Effector CD8-positive, alpha-beta T cell (primary cell): ENCODE data around the gene GRM7.

Source experiments
- DNase-seq: peaks from one replicate; lab custom pipeline; 2025; lab: John Stamatoyannopoulos, UW

Gene GRM7

DNA sequence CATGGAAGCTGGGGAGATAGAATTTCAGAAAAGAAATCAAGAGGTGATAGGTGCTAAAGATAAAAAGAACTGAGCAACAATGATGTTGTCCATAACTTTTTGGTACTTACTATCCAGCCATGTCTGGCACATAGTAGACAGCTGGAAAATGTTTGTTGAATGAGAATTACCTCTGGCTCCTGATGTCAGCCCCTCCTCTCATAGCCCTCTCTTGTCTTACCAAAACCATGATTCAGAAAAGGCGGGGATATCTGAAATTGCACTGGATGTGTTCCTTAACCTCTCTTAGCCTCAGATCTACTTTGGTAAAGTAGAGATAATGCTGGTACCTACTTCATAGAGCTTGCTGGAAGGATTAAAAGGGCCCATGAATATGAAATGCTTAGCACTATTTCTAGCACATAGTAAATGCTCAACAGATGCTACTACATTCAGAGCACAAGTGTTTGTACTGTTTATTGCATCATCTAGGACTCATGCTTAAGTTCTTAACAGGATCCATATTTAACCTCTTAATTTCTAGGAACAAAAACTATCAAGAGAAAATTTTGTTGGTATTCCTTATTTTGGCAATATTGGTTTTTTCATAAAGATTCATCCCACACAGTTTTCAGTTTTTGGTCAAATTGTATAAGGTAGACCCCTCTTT is 859.9 kb downstream of the GRM7 start:
- DNase-seq = no peak

DNA sequence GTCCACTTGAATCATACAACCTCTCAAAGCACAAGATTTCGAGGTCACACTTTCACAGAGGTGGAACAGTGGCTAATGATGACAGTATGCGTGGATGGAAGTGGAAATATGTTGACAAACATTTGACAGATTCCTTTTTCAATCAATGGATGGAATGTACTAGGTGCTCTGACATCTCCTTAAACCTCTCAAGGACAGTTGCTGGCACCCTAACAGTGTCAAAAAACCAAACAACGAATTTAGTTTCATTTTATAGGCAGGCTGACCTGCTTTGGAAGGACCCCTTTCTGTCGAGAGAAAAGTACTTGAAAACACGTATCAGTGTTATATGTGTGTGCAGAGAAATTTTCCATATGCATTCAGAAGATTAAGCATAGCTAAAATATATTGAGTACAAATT is 861.0 kb downstream of the GRM7 start:
- no peak for DNase-seq

DNA sequence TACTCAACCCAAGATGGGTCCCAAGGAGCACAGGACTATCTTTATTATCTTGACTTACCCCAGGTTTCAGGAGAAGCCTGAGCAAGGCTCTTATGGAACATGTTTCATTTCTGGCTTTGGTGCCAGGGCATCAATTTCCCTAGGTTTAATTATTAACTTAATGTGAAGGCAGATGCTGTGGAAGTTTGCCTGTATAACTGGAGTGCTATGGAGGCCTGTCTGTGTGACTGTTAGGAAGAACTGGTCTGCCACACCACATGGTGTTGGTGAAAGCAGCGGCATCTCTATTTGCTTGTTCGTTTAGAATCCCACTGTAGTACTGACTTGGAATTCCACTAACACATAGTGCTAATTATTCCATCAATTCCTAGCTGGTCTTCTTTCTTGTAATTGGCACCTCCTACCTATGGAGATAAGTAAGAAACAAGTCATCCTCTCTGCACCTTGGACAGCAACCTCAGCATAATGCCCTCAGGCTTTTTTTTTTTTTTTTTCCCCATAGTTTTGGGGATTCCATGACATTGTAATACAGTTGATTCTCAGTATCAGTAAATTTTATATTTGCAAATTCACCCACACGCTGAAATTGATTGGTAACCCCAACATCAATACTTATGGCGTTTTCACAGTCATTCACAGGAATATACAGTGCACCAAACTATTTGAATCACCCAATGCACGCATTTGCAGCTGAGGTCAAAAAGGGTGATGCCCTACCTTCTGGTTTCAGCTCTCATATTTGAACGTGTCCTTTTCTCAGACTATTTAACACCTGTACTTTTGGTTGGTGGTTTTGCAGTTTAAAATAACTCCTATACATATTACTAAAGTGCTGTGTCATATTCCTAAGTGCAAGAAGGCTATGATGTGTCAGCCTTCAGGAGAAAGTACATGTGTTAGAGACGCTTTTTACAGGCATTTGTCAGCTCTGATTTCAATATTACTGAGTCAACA is 867.9 kb downstream of the GRM7 start:
- DNase-seq = no peak

DNA sequence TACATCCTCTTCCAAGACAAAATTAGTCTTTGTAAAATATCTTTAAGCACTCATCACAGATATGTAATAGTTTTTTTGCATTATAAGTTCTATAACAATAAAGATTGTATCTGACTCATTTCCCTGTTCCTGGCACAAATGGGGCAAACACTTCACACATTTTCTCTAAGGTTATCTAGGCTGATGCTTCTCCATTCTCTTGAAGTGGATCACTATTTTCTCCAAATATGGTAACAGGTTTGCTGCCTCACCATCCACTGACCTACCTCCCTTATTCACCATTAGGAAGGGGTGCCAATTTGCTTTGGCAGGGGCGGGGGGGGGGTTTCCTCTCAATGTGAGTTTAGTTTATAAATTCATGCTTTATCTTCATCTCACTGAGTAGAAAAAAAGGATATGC is 873.0 kb downstream of the GRM7 start:
- DNase-seq = no peak

DNA sequence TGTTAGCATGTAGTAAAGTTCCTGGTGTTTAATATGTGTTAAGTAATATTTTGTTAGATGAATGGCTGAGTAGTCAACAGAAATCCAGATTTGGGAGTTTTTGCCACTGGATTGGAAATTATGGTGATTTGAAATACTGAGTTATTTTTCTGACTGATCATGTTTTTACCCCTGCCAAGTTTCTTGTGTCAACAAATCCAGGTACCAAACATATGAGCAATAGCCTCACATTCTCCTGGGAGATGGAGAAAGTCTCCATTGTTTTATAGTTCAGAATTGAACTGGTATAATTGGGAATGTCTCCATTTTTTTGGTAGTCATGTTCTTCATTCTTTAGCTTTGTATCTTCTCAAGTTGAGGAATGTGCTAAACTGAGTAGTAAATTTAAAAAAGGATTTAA is 873.5 kb downstream of the GRM7 start:
- no peak for DNase-seq

DNA sequence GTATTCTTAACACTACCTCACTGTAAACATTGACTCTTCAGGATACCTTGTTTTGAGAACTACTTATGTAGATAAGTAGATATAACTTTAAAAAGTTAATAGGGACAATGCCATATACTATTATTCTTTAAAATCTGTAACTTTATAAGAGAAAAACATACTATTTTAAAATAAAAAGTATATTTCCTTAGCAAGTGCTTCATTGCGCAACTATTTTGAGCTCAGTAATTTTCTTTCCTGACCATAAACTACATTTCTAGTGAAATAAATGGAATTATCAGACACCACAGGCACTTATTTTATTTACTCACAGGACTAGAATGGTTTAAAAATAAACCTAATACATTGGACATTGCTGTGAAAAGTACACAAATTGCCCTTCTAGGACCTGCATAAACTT is 876.3 kb downstream of the GRM7 start:
- no peak for DNase-seq

DNA sequence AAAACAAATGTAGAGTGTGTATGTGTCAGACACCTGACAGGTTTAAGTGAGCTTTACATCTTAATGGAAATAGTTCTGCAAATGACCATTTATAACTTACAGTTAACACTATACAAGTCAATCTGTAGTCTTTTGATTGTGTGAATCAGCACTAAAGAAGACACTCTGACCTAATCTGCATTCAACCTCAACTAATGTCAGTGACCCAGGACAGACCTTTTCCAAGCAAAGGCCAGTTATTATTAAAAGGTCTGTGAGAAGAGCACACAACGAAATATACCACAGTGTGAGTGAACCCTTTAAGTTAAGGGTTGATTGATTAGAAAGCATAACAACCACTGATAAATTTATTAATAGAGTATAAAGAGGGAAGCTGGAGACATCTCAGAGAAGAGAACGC is 878.8 kb downstream of the GRM7 start:
- no peak for DNase-seq

DNA sequence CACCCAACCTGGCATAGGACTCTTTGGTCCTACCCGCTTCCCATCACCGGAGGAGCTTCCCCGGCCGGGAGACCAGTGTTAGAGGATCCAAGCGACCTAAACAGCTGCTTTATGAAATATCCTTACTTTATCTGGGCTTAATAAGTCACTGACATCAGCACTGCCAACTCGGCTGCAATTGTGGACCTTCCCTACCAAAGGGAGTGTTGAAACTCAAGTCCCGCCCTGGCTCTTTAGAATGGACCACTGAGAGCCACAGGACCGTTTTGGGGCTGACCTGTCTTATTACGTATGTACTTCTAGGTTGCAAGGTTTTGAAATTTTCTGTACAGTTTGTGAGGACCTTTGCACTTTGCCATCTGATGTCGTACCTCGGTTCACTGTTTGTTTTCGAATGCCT is 879.5 kb downstream of the GRM7 start:
- DNase-seq = no peak

DNA sequence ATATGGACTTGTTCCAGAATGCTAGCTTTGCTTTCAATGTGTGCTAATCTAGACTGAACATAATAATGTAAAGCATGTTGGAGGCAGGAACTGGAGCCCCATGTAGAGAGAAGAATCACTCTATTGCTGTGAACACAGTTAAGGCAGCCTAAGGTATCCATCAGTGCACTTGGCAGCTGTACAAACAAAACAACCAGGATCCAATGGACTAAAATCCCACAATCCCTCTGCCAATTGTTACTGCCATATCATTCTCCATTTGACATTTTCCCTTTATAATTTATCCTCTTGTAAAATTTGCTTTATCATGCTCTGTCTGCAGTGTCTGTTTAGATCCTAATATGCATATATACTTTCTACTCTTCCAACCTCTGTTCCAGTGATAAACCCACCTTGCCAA is 883.9 kb downstream of the GRM7 start:
- no peak for DNase-seq

DNA sequence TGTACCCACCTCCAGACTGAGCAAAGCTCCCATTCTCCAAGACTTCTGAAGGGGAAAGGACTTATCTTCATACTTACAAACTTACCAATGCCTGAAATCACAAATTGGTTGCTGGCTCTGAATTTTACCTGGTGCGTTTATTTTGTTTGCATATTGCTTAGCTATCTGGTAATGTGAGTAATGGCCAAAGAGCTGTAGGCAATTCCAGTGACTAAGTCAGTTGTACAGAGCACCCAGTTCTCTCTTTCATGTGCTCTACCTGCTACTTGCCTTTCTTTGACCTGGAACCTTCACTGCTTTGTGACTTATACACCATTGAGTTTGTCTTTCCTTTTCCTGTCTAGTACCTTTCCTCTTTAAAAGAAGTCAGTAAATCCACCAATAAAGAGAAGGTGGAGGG is 884.8 kb downstream of the GRM7 start:
- no peak for DNase-seq

DNA sequence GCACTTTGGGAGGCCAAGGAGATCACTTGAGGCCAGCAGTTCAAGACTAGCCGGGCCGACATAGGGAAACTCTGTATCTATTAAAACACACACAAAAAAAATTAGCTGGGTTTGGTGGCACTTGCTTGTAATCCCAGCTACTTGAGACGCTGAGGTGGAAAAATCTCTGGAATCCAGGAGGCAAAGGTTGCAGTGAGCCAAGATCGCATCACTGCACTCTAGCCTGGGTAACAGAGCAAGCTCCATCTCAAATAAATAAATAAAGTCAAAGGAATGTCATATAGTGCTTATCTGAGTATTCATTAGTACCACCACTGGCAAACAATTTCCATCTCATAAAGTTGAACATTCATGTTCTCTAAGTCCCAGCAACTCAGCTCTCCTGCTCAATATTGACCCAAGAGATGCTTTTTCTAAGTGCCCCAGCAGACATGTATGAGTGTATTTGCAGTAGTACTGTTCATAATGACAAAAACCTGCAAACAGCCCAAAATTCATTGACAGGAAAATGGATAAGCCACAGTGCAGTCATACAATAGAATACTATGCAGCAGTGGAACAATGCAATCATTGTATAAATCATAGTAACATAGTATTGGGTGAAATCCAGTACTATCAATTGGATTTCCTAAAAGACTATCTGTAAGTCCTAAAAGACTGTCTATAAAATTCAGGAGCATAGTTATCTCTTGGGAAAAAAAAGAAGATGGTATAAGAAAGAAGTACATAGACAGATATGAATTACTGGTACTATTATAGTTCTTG is 889.2 kb downstream of the GRM7 start:
- DNase-seq = no peak

DNA sequence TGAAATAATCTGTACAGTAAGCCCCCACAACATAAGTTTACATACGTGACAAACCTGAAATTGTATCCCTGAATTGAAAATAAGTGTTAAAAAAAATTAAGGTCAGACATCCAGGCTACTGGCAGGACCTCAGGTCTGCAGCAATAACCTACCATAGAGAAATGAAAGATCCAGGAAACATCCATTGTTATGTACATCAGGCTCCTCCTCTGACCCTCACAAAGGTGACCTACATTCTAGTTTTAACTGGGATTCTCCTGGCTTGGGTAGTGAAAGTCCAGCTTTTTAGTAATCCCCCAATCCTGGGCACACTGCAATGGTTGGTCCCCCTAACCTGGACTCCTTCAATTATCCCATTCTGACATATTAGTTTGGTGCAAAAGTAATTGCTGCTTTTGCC is 891.1 kb downstream of the GRM7 start:
- DNase-seq = no peak

DNA sequence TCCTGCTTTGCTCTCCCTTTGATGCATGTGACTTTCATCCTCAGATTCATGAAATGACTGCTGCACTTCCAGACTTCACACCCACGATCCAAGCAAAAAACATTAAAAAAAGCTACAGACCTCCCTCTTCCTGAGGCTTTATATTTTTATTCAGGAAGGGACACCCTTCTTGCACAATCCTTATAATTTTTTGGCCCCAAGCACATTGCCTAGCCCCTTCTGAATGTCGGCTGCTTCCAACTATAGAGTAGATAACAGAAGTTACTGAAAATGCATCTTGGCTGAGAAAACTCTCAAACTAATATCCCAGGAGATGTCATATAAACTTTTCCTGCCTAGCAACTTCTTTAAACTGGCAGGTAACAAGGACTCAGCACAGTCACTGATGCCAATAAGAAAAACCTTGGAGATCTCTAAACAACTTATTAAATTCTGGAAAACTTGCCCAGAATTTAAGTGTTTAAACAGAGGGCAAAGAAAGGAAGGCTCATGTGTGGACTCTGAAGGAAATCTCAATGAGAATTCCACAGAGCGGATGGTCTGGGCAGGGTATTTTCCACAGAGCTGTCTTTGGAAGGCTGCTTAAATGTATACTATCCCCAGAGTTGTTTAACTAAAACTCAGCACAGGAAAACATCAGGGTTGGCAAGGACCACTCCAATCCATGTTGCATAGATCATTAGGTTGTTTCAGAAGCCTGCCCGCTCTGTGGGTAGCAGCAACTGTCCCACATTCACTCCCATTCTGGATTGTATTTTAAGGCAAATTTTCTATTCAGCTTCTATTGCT is 893.9 kb downstream of the GRM7 start:
- DNase-seq = no peak

DNA sequence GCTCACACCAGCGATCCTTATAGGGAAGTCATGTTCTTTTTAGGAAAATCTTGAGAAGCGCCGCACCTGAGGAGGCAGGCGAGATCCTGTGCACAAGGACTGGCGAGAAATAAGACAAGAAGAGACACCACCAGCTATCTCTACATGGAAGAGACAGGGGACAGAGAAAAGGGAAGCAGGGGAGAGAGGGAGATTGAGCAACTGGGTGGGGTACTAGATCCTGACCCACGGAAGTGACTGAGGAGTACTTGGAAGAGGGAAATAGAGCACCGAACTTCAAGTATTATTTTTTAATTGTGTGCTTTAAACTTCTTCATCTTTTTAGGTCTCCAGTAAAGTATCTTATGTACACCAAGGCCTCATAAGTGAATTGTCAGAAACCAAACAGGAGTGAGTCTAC is 898.7 kb downstream of the GRM7 start:
- no peak for DNase-seq

DNA sequence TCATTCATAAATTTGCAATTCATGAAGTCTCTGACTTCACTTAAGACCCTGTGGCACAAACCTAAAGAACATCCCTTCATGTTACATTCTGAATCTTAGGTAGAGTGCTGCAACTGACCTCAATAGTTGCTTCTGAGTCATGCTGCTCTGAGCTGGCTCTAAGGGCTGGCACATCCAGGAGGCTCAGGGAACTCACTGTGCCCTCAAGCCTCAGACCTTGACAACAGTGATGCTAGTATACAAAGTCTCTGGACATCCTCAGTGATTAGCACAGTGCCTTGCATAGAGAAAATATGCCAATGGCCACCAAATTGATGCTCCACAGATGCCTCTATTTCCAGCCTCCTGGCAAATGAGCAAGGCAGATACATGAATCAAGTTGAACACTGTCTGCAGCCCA is 899.8 kb downstream of the GRM7 start:
- DNase-seq = no peak

DNA sequence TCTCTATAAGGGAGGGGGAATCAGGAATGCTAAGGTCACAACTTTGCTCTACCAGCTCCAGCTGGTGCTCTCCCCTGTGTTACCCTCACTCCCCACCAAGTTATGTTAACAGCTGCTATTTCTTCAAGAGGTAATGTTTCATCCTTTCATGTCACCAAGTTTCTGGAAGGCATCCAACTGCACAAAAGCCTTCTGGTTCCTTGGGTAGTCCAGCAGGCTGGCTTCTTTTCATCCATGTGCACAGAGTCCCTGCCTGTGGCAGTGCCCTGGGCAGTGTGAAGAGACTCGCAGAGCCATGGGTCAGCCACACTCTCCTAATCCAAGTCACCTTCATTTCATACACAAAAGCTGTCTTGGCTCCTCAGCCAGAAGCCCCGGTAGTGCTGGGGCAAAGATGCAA is 903.2 kb downstream of the GRM7 start:
- DNase-seq = no peak

DNA sequence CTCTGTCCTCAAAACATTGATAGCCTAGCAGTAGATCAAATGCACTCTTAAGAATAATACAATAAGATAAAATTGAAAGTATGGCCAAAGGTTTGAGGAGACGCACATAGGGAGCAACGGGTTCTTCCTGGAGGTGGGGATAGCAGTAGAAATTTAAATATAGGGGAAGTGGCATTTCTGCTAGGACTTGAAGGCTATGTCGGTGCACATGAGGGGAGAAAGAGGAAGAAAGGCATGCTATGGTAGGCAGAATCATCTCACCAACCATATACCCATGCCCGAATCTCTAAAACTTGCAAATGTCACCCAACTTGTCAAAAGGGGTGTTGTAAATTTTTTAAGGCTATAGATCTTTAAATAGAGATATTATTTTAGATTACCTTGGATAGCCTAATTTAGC is 905.6 kb downstream of the GRM7 start:
- no peak for DNase-seq

DNA sequence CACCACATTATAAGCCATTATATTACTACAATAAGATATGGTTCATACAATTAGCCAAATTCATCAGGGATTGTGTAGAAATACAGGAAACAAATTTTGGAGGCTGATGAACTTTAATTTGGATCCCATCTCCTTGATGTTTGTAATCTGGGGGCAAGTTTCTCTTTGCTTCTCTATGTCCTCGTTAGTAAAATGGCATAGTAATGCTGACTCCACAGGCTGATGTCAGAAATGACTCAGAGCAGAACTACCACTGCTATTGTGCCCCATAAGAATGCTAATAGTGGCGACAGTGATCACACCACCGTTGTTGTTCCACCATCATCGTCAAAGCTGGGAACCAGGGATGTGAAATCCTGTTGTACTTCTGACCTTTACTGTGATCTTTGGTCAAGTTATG is 918.4 kb downstream of the GRM7 start:
- no peak for DNase-seq

DNA sequence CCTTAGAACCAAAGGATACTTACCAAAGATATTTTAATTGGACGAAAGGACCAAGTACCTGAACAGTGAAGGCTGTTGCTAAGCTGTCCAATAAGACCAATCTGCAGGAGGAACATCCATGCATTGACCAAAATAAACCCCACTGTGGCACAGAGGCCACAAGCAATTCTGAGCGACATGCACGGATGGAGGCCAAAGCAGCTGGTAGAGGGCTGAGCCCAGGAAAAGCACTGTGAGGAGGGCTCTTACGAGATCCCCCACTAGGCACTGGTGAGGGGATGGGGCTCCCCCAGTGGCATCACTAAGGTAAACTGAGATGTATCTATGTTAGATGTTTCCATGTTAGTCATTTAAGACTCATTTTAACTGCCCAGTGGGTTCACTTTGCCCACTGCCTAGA is 920.5 kb downstream of the GRM7 start:
- no peak for DNase-seq

DNA sequence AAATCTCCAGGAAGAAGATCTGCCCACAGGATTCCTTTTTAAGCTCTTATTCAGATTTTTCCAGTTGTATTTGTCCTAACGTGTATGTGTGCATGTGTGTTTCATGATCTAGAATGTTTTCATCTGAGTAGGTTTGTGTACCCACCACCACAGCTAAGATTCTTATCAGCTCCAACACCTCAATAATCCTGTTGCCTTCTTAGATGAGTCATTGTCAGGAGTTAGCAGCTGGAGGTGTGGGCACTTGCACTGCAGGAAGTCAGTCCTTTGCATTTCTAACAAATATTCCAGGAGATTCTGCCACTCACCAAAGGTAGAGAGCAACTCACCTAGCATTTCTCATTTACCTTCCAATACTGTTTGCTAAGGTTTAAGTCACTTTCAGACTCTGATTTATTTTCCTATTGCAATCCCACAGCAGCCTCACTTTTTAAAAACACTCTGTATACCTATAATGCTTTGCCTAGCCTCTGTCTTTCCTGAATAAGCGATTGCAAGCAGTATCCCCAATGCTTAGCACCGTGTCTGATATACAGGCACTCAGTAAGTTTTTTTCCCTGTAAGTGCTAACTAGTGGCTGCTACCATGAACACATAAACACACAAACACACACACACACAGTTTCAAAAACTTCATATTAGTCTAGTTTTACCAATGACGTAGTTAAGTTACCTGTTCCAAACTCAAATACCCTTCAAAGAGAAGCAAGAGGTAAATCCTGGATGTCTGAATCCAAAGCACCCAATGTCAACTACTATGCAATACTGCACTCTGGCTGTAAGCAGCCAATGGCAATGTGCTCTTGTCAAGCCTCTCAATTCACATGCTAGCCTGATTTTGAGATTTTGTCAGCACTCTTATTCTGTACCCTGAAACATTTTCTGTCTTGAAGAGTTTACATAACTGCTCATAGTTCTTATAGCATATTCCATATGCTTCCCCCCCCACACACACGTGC is 927.2 kb downstream of the GRM7 start:
- no peak for DNase-seq

DNA sequence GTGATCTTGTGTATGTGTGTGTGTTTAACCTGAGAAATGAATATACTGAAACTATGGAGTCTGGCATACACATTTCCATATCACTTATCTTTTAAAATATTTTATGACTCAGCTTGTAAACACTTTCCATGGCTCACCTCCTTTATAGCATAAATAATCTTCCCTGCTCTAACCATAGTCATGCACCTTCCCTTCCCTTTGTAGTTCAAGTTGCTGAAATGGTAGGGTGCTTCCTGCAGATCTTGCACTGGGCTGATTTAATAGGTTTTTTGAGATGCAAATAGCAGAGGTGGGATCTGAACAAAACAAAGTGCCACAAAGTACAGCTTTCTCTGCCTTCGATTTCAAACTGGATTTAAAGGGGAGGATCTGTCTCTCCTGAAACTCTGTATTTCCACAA is 928.0 kb downstream of the GRM7 start:
- no peak for DNase-seq
